H1 (cell line): ENCODE results near the gene GLI1. TPM values are rescaled to one million over a fixed set of nuclear protein-coding genes. Genes with fewer than 3 reads are reported as not detected.

ENCODE experiments used
- CTCF ChIA-PET: fragments of 300-600 bp; sonication (Branson Sonifier 250); formaldehyde crosslinking; loops from one replicate; lab custom pipeline; 2021; ENCODE audit not compliant: partially characterized antibody; lab: Charles Lee
- POLR2A ChIA-PET: fragments of 300-600 bp; sonication (Branson Sonifier 250); formaldehyde crosslinking; loops from one replicate; lab custom pipeline; 2021; ENCODE audit warnings: inconsistent platforms; ENCODE audit not compliant: partially characterized antibody; lab: Charles Lee
- DNase-seq, 2 experiments: peaks; one replicate each; pipeline versions ENCODE4 v3.0.0 to v3.0.0-alpha.2; 2010 to 2022; ENCODE audit warnings: low spot score in 2 of 2, low read depth in 1 of 2, mixed read lengths in 1 of 2
- FAIRE-seq: peaks from 2 replicates; lab custom pipeline; 2011; peaks lifted over from hg19 to GRCh38; lab: Jason Lieb, UNC
- H2AFZ ChIP-seq: 2 replicates; pipeline ENCODE4 v1.8.1; 2012; ENCODE audit warnings: low read length, inconsistent platforms
- H2AK5ac ChIP-seq: 2 replicates; pipeline ENCODE4 v1.6.1; 2013; ENCODE audit warnings: low read depth, low read length
- H2BK120ac ChIP-seq: replicated peaks from 2 replicates; pipeline ENCODE3; 2013; ENCODE audit warnings: low read depth, low read length, inconsistent platforms
- H2BK12ac ChIP-seq: 2 replicates; pipeline ENCODE4 v1.6.1; 2013; ENCODE audit warnings: low read depth, low read length
- H2BK15ac ChIP-seq: 2 replicates; pipeline ENCODE4 v1.6.1; 2013; ENCODE audit warnings: low read length
- H2BK20ac ChIP-seq: 2 replicates; pipeline ENCODE4 v1.6.1; 2013; ENCODE audit warnings: low read length
- H2BK5ac ChIP-seq: 2 replicates; pipeline ENCODE4 v1.6.1; 2013; ENCODE audit warnings: low read depth, low read length
- H3K14ac ChIP-seq: 2 replicates; pipeline ENCODE4 v1.6.1; 2013; ENCODE audit warnings: inconsistent platforms; ENCODE audit not compliant: insufficient read length
- H3K18ac ChIP-seq: 2 replicates; pipeline ENCODE4 v1.6.1; 2013; ENCODE audit warnings: low read length; ENCODE audit errors: extremely low read depth
- H3K23ac ChIP-seq: 2 replicates; pipeline ENCODE4 v1.6.1; 2013; ENCODE audit warnings: inconsistent platforms; ENCODE audit not compliant: insufficient read length
- H3K23me2 ChIP-seq: 2 replicates; pipeline ENCODE4 v1.6.1; 2013; ENCODE audit warnings: low read depth, low read length
- H3K27ac ChIP-seq: 2 replicates; pipeline ENCODE4 v1.6.1; 2011; ENCODE audit warnings: low read depth, low read length, inconsistent platforms
- H3K27me3 ChIP-seq, 4 experiments: replicated peaks in 1 of 4; 1 replicate in 1 of 4; 2 replicates in 3 of 4; pipeline versions ENCODE4 v1.6.1 to v1.8.1; 2011 to 2013; ENCODE audit warnings: low read length in 3 of 4, mild to moderate bottlenecking in 3 of 4, inconsistent platforms in 2 of 4, mixed read lengths in 2 of 4, moderate library complexity in 1 of 4; ENCODE audit not compliant: control insufficient read depth in 3 of 4, insufficient read depth in 3 of 4; ENCODE audit errors: extremely low read depth in 1 of 4
- H3K36me3 ChIP-seq, 4 experiments: 2 replicates each; pipeline versions ENCODE4 v1.6.1 to v1.8.1; 2011 to 2013; ENCODE audit warnings: mild to moderate bottlenecking in 4 of 4, low read length in 3 of 4, moderate library complexity in 2 of 4, control low read depth in 1 of 4, inconsistent platforms in 1 of 4; ENCODE audit not compliant: insufficient read depth in 4 of 4, control insufficient read depth in 2 of 4
- H3K4ac ChIP-seq: replicated peaks from 2 replicates; pipeline ENCODE3; 2013; ENCODE audit warnings: low read length, low read depth, mixed read lengths, inconsistent platforms; ENCODE audit not compliant: insufficient read length
- H3K4me1 ChIP-seq, 4 experiments: replicated peaks in 1 of 4; 1 replicate in 1 of 4; 2 replicates in 3 of 4; pipeline versions ENCODE4 v1.6.1 to v1.8.1; 2011 to 2013; ENCODE audit warnings: low read length in 3 of 4, inconsistent platforms in 2 of 4, mixed read lengths in 1 of 4; ENCODE audit not compliant: insufficient read depth in 4 of 4, control insufficient read depth in 3 of 4
- H3K4me2 ChIP-seq, 2 experiments: 2 replicates each; pipeline versions ENCODE4 v1.6.1 to v1.8.1; 2011 to 2013; ENCODE audit warnings: low read depth in 2 of 2, low read length in 2 of 2, control low read depth in 1 of 2, inconsistent platforms in 1 of 2, mild to moderate bottlenecking in 1 of 2; ENCODE audit not compliant: insufficient read depth in 1 of 2
- H3K4me3 ChIP-seq, 4 experiments: fragments of 200-600, 300-600 bp in 1 of 4; sonication (generic), shearing (Covaris generic), sonication (Bioruptor Twin) in 1 of 4; 2 replicates each; pipeline versions ENCODE4 v1.5.1 to v1.8.1; 2011 to 2016; ENCODE audit warnings: low read length in 4 of 4, low read depth in 3 of 4, control low read depth in 2 of 4, inconsistent platforms in 2 of 4, mild to moderate bottlenecking in 2 of 4, mixed read lengths in 1 of 4, moderate library complexity in 1 of 4; ENCODE audit not compliant: insufficient read depth in 2 of 4; ENCODE audit errors: extremely low read depth in 1 of 4
- H3K56ac ChIP-seq: replicated peaks from 2 replicates; pipeline ENCODE3; 2013; ENCODE audit warnings: low read depth, mild to moderate bottlenecking, mixed read lengths, low read length, inconsistent platforms; ENCODE audit not compliant: insufficient read length
- H3K79me1 ChIP-seq: 2 replicates; pipeline ENCODE4 v1.6.1; 2013; ENCODE audit warnings: low read depth, low read length, control low read depth
- H3K79me2 ChIP-seq, 2 experiments: 2 replicates each; pipeline versions ENCODE4 v1.6.1 to v1.8.1; 2012 to 2013; ENCODE audit warnings: low read length in 2 of 2, mild to moderate bottlenecking in 2 of 2, inconsistent platforms in 1 of 2; ENCODE audit not compliant: insufficient read depth in 2 of 2, control insufficient read depth in 1 of 2
- H3K9ac ChIP-seq, 4 experiments: replicated peaks in 1 of 4; 1 replicate in 1 of 4; 2 replicates in 3 of 4; pipeline versions ENCODE4 v1.6.1 to v1.8.1; 2011 to 2013; ENCODE audit warnings: low read depth in 3 of 4, low read length in 3 of 4, control low read depth in 2 of 4, mild to moderate bottlenecking in 2 of 4, moderate library complexity in 2 of 4, inconsistent platforms in 1 of 4; ENCODE audit errors: extremely low read depth in 1 of 4
- H3K9me3 ChIP-seq, 2 experiments: 2 replicates each; pipeline versions ENCODE4 v1.6.1 to v1.8.1; 2012 to 2013; ENCODE audit warnings: mild to moderate bottlenecking in 2 of 2, moderate library complexity in 2 of 2, control low read depth in 1 of 2, inconsistent platforms in 1 of 2, low read depth in 1 of 2, low read length in 1 of 2, mixed read lengths in 1 of 2; ENCODE audit not compliant: insufficient read depth in 2 of 2
- H4K20me1 ChIP-seq, 2 experiments: replicated peaks in 1 of 2; 2 replicates each; pipeline versions ENCODE3 to v1.8.1; 2011 to 2013; ENCODE audit warnings: inconsistent platforms in 2 of 2, low read length in 2 of 2, mild to moderate bottlenecking in 1 of 2; ENCODE audit not compliant: insufficient read depth in 2 of 2, control insufficient read depth in 1 of 2
- H4K5ac ChIP-seq: 2 replicates; pipeline ENCODE4 v1.6.1; 2013; ENCODE audit warnings: low read length, low read depth, mixed read lengths, inconsistent platforms; ENCODE audit not compliant: insufficient read length
- H4K8ac ChIP-seq: 2 replicates; pipeline ENCODE4 v1.8.0; 2013; ENCODE audit warnings: mild to moderate bottlenecking, moderate library complexity, low read length, inconsistent platforms; ENCODE audit not compliant: insufficient read depth; ENCODE audit errors: extremely low read depth
- H4K91ac ChIP-seq: replicated peaks from 2 replicates; pipeline ENCODE3; 2013; ENCODE audit warnings: low read length, mixed read lengths, inconsistent platforms; ENCODE audit not compliant: insufficient read length
- ATF3 ChIP-seq: IDR thresholded peaks from 2 replicates; pipeline ENCODE4 v1.6.1; 2011; ENCODE audit warnings: low read depth, mild to moderate bottlenecking, low read length; ENCODE audit not compliant: insufficient read depth
- CBX8 ChIP-seq: fragments of 300-800, 300-1000 bp; sonication (generic); IDR thresholded peaks from 2 replicates; pipeline ENCODE4 v1.7.1; 2016; ENCODE audit warnings: low read depth, low read length, borderline replicate concordance
- CEBPB ChIP-seq: IDR thresholded peaks from 2 replicates; pipeline ENCODE4 v1.6.1; 2012; ENCODE audit warnings: low read depth, low read length
- EGR1 ChIP-seq: IDR thresholded peaks from 2 replicates; pipeline ENCODE4 v1.6.1; 2011; ENCODE audit warnings: low read depth, low read length, borderline replicate concordance
- MAFK ChIP-seq: IDR thresholded peaks from 2 replicates; pipeline ENCODE4 v1.6.1; 2012; ENCODE audit warnings: low read depth, mild to moderate bottlenecking, improper control_type of control experiment, low read length
- NANOG ChIP-seq: IDR thresholded peaks from 2 replicates; pipeline ENCODE4 v1.6.1; 2011; ENCODE audit warnings: low read length, low read depth, mild to moderate bottlenecking, inconsistent platforms; ENCODE audit not compliant: insufficient read depth, poor library complexity, severe bottlenecking
- SIN3A ChIP-seq, 2 experiments: IDR thresholded peaks in 1 of 2; conservative IDR thresholded peaks in 1 of 2; 2 replicates each; pipeline ENCODE4 v1.6.1; 2011 to 2012; ENCODE audit warnings: low read length in 2 of 2, improper control_type of control experiment in 1 of 2, low read depth in 1 of 2, mild to moderate bottlenecking in 1 of 2
- SUZ12 ChIP-seq: fragments of 200-600 bp; sonication (generic); IDR thresholded peaks from 2 replicates; pipeline ENCODE4 v1.6.1; 2012; ENCODE audit warnings: mild to moderate bottlenecking, inconsistent platforms, low read length, moderate library complexity, mixed read lengths
- WGBS, 2 experiments: shearing (Covaris generic) in 1 of 2; methylation state at CpG; one replicate each; pipeline versions ENCODE4 v1.1.6 to v1.1.7; 2013 to 2015; ENCODE audit warnings: low lambda C conversion rate in 2 of 2, mixed read lengths in 2 of 2, inconsistent platforms in 1 of 2, low coverage in 1 of 2, missing lambda C conversion rate in 1 of 2; ENCODE audit not compliant: insufficient replicate concordance in 2 of 2, insufficient coverage in 1 of 2, insufficient read length in 1 of 2; ENCODE audit errors: extremely low coverage in 1 of 2, missing lambda C conversion rate in 1 of 2; 5-methylcytosine and 5-hydroxymethylcytosine counted together
- polyA plus RNA-seq, 7 experiments: library from polyadenylated mRNA; depleted of rRNA in 3 of 7; stranded (reverse) in 5 of 7; unstranded in 2 of 7; fragments of >200 nt in 5 of 7; fragments of 200-250 nt in 2 of 7; gene quantifications; 1 replicate in 5 of 7; 2 replicates in 1 of 7; 4 replicates in 1 of 7; pipeline versions ENCODE4 v1.2.1 to v1.2.3, GENCODE V29; 2011 to 2013; ENCODE audit warnings: missing spikeins in 2 of 7, mixed read lengths in 2 of 7
- total RNA-seq: library from RNA; stranded (reverse); fragmentation: NEBNext Ultra II Directional; extraction: Animal tissue kit (Norgen Biotek cat#: 25700); gene quantifications from 2 replicates; pipeline ENCODE4 v1.2.1, GENCODE V29; 2021

GLI1 gene
- total and polyA plus RNA-seq, 2 of the 8 experiments (the other 6 are each of a cell fraction or from before 2014, with no cell fraction given), result 23.5 to 25.3 TPM

- FAIRE-seq (no peak), DNase-seq (no peak)
- H3K23me2 ChIP-seq, result no peaks in the 10 kb centered on the region
- no peaks in the 10 kb centered on the region for H3K36me3 ChIP-seq
- H3K9me3 ChIP-seq, result no peaks in the 10 kb centered on the region
- no peaks in the 10 kb centered on the region; a peak in 1 of 7 replicates for H3K4me1 ChIP-seq
- peaks cover 0 to 4% of the 10 kb centered on the region in 2 experiments for H4K20me1 ChIP-seq
- no peak overlapping the region for H2AK5ac ChIP-seq
- peaks cover 2% of the 10 kb centered on the region; the same call in 1 of the 2 replicates for H3K79me1 ChIP-seq
- no peak overlapping the region for H2BK120ac ChIP-seq
- CTCF ChIA-PET, result interaction anchor here (1.0 to 2.7 kb wide), 2 partner anchors 36 to 84 kb away, joined by 3 to 12 read pairs; no protein-coding TSS in a partner anchor
- H2BK12ac ChIP-seq, result no peak overlapping the region
- H2BK5ac ChIP-seq, result no peak overlapping the region
- no peak overlapping the region for H3K14ac ChIP-seq
- no peak overlapping the region for H4K91ac ChIP-seq
- no peak overlapping the region for H4K5ac ChIP-seq
- H4K8ac ChIP-seq, result no peak overlapping the region
- POLR2A ChIA-PET, result interaction anchor here (1.4 kb wide), 1 partner anchor 39 kb away, joined by 4 read pairs; the partner anchor contains the start of gene INHBE
- H3K4ac ChIP-seq, result no peak overlapping the region
- no peak overlapping the region for H3K18ac ChIP-seq
- WGBS, 2 experiments, result 87% methylated on average over 8 of the region's 8 CpGs; no CpG with 5 or more reads in 1 of the 2 experiments
- no peak overlapping the region for H2BK15ac ChIP-seq
- H3K4me3 ChIP-seq, result no peak overlapping the region
- H3K56ac ChIP-seq, result no peak overlapping the region
- no peak overlapping the region for H3K27ac ChIP-seq
- TF ChIP-seq SUZ12 (no peak), ATF3 (no peak), SIN3A (conservative IDR thresholded peaks at IDR 0.05 in 1 of 2, IDR thresholded peaks at IDR 0.05 in 1 of 2; ENCODE audit: low read depth in 1 of 2, low read length in 2 of 2) (no peak), CEBPB (no peak), MAFK (no peak), EGR1 (no peak), NANOG (no peak), CBX8 (no peak)
- TF ChIP-seq, all 59 proteins: peak for 0
- H3K23ac ChIP-seq, result no peak overlapping the region
- no peak overlapping the region for H3K4me2 ChIP-seq
- H3K9ac ChIP-seq, result peak overlapping the region in 1 of 4 experiments; percentile 21; a peak in 1 of 7 replicates
- no peaks in the 10 kb centered on the region for H3K27me3 ChIP-seq
- 0 out of 4 replicates have a peak, but pooled peaks cover 0 to 6% of the 10 kb centered on the region in 2 experiments for H3K79me2 ChIP-seq
- no peak overlapping the region for H2BK20ac ChIP-seq
- no peak overlapping the region for H2AFZ ChIP-seq
These were observed 43.3 kb upstream of the GLI1 start for GRCh38 chr12:57416039-57416996.
